Endodermal cell (in vitro differentiated cells): ENCODE measurements around the gene PRKCA. TPM values are rescaled to one million over a fixed set of nuclear protein-coding genes. Genes with fewer than 3 reads are reported as not detected.

Experiments
- DNase-seq: peaks from one replicate; pipeline ENCODE4 v3.0.0-alpha.2; 2017
- H3K27ac ChIP-seq: 2 replicates; pipeline ENCODE4 v1.5.1; 2013; ENCODE audit warnings: mild to moderate bottlenecking, low read depth, low read length, moderate library complexity
- H3K27me3 ChIP-seq: 2 replicates; pipeline ENCODE4 v1.6.1; 2013; ENCODE audit warnings: mild to moderate bottlenecking, low read length, moderate library complexity; ENCODE audit not compliant: insufficient read depth, control insufficient read depth, poor library complexity, severe bottlenecking
- H3K36me3 ChIP-seq: 2 replicates; pipeline ENCODE4 v1.7.0; 2013; ENCODE audit warnings: mild to moderate bottlenecking, low read length, moderate library complexity; ENCODE audit not compliant: control insufficient read depth, insufficient read depth
- H3K4me1 ChIP-seq: one replicate; pipeline ENCODE4 v1.7.0; 2013; ENCODE audit warnings: low read length; ENCODE audit not compliant: control insufficient read depth, insufficient read depth
- H3K4me3 ChIP-seq: 2 replicates; pipeline ENCODE4 v1.5.1; 2013; ENCODE audit warnings: mild to moderate bottlenecking, low read length, moderate library complexity
- H3K9ac ChIP-seq: 2 replicates; pipeline ENCODE4 v1.6.1; 2013; ENCODE audit warnings: mild to moderate bottlenecking, low read length, moderate library complexity; ENCODE audit not compliant: poor library complexity, severe bottlenecking; ENCODE audit errors: extremely low read depth
- H3K9me3 ChIP-seq: 2 replicates; pipeline ENCODE4 v1.6.1; 2013; ENCODE audit warnings: mild to moderate bottlenecking, low read length, moderate library complexity; ENCODE audit not compliant: control insufficient read depth
- H3K27ac Mint-ChIP-seq: 2 replicates; pipeline ENCODE4 v1.8.0; 2020; ENCODE audit warnings: mixed read lengths
- H3K27me3 Mint-ChIP-seq: 2 replicates; pipeline ENCODE4 v1.8.0; 2021; ENCODE audit warnings: mild to moderate bottlenecking, mixed read lengths; ENCODE audit not compliant: insufficient read depth
- H3K36me3 Mint-ChIP-seq: 2 replicates; pipeline ENCODE4 v1.8.0; 2020; ENCODE audit warnings: low read depth, mixed read lengths
- H3K4me1 Mint-ChIP-seq: 2 replicates; pipeline ENCODE4 v1.8.0; 2020; ENCODE audit warnings: mixed read lengths
- H3K4me3 Mint-ChIP-seq: 2 replicates; pipeline ENCODE4 v1.8.0; 2020; ENCODE audit warnings: mild to moderate bottlenecking, moderate library complexity, mixed read lengths
- H3K9me3 Mint-ChIP-seq: 2 replicates; pipeline ENCODE4 v1.8.0; 2020; ENCODE audit warnings: mild to moderate bottlenecking, mixed read lengths
- WGBS, 2 experiments: methylation state at CpG; one replicate each; pipeline versions ENCODE4 v1.1.5 to v1.1.7; 2013; ENCODE audit warnings: missing lambda C conversion rate in 2 of 2, mixed read lengths in 1 of 2; ENCODE audit not compliant: insufficient coverage in 1 of 2, insufficient read length in 1 of 2; 5-methylcytosine and 5-hydroxymethylcytosine counted together
- total RNA-seq, 2 donors: library from RNA; stranded (reverse); fragmentation: NEBNext Ultra II Directional in 1 of 2; extraction: Animal tissue kit (Norgen Biotek cat#: 25700) in 1 of 2; gene quantifications; 2 replicates in 1 of 2; 3 replicates in 1 of 2; pipeline ENCODE4 v1.2.1, GENCODE V29; 2021
- TF ChIP-seq, protein P1 (sequence below): fragments of 200-600 bp; sonication (generic); conservative IDR thresholded peaks from 2 replicates; pipeline ENCODE4 v1.5.0; 2021; ENCODE audit warnings: antibody characterized with exemption, mild to moderate bottlenecking

PRKCA gene
- total RNA-seq, 2 donors from 2014 or later = 8.7 to 14.6 TPM

DNA sequence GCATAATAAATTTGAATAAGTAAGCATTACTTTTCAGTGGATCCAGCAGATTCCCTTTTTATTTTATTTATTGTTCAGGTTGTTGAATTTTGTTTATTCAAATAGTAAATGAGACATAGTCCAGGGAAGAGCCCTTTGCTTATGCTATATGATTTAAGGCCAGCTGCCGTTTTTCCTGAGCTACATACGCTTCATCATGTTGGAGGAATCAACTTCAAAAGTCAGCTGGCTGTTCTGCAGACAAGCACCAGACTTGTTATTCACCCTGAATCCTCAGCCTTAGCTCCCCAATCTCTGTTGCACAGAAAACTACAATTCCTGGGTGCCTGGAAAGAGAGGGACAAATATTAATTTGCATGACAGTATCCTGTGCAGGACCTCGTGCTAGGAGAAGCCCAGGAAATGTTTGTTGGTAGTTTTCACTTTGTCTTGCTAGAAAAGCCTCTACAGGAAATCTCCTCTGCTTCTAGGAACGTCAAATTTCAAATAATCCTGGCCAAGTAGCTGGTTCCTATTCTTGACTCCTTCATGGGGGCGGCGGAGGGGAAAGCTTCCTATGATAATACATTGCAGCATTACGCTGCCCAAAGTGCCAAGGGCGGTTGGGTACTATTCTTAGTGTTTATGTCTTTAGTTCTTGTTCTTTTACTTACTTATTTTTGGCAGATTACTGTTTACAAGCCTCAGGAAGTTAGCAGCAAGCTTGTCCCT is 101.6 kb downstream of the PRKCA start:
- no peaks in the 10 kb centered on the region for H3K9me3 ChIP-seq
- H3K36me3 Mint-ChIP-seq = no peaks in the 10 kb centered on the region
- no peak overlapping the region for H3K4me3 Mint-ChIP-seq
- no peak overlapping the region for H3K4me3 ChIP-seq
- WGBS, 2 experiments = 75 to 80% methylated on average over 6 to 8 of the region's 8 CpGs
- H3K27me3 Mint-ChIP-seq = no peaks in the 10 kb centered on the region
- no peak for DNase-seq
- TF ChIP-seq, protein P1, sequence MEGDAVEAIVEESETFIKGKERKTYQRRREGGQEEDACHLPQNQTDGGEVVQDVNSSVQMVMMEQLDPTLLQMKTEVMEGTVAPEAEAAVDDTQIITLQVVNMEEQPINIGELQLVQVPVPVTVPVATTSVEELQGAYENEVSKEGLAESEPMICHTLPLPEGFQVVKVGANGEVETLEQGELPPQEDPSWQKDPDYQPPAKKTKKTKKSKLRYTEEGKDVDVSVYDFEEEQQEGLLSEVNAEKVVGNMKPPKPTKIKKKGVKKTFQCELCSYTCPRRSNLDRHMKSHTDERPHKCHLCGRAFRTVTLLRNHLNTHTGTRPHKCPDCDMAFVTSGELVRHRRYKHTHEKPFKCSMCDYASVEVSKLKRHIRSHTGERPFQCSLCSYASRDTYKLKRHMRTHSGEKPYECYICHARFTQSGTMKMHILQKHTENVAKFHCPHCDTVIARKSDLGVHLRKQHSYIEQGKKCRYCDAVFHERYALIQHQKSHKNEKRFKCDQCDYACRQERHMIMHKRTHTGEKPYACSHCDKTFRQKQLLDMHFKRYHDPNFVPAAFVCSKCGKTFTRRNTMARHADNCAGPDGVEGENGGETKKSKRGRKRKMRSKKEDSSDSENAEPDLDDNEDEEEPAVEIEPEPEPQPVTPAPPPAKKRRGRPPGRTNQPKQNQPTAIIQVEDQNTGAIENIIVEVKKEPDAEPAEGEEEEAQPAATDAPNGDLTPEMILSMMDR = no peak
- no peak overlapping the region for H3K9ac ChIP-seq
- H3K4me1 ChIP-seq = no peaks in the 10 kb centered on the region
- no peaks in the 10 kb centered on the region for H3K27me3 ChIP-seq
- H3K9me3 Mint-ChIP-seq = no peaks in the 10 kb centered on the region
- H3K4me1 Mint-ChIP-seq = peaks cover 11% of the 10 kb centered on the region
- no peak overlapping the region for H3K27ac ChIP-seq
- H3K36me3 ChIP-seq = no peaks in the 10 kb centered on the region
- no peak overlapping the region for H3K27ac Mint-ChIP-seq

DNA sequence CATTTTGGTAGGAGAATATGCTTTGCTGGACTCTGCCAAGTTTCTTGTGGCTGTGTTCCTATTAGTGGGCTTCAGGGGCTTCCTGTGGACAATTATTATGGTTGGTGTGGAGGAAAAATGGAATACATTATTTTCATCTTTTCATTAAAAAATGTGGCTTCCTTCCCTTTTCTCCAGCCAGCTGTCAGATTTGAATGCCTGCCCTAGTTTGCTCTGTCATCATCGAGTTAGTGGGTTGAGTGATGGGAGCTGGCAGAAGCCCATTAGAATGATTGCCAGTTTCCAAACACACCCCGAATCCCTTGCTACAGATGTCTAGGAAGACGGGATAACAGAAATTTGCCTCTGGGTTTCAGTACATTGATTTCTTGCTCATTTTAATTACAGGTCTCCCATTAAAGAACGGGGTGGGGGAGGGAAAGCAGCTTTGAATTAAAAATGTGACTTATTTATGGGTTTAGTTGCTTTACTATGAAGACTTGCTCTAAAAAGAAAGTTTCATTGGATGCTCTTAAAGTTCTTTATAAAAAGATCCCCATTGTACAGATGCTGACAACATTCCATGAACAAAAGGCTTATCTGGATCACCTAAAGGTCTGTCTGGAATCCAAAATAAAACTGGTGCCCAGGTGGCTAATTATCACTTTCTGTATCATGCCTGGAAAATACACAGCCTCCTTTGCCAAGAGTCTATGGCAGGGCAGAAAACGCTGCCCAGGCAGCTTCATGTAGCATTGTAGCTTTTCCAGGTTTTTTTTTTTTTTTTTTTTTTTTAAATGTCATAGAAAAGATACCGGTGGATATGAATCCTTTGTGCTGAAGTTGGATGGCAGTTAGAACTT is 103.6 kb downstream of the PRKCA start:
- Histone ChIP-seq H3K27ac (no peak overlapping the region), H3K36me3 (no peaks in the 10 kb centered on the region), H3K27me3 (no peaks in the 10 kb centered on the region), H3K4me1 (no peaks in the 10 kb centered on the region), H3K4me3 (no peak overlapping the region), H3K9me3 (no peaks in the 10 kb centered on the region), H3K9ac (no peak overlapping the region)
- H3K27me3 Mint-ChIP-seq = no peaks in the 10 kb centered on the region
- WGBS, 2 experiments = 80 to 87% methylated on average over 1 to 6 of the region's 6 CpGs
- TF ChIP-seq, protein P1 = no peak
- DNase-seq = no peak
- H3K27ac Mint-ChIP-seq = no peak overlapping the region
- H3K36me3 Mint-ChIP-seq = no peaks in the 10 kb centered on the region
- no peaks in the 10 kb centered on the region for H3K9me3 Mint-ChIP-seq
- peaks cover 11% of the 10 kb centered on the region for H3K4me1 Mint-ChIP-seq
- no peak overlapping the region for H3K4me3 Mint-ChIP-seq

DNA sequence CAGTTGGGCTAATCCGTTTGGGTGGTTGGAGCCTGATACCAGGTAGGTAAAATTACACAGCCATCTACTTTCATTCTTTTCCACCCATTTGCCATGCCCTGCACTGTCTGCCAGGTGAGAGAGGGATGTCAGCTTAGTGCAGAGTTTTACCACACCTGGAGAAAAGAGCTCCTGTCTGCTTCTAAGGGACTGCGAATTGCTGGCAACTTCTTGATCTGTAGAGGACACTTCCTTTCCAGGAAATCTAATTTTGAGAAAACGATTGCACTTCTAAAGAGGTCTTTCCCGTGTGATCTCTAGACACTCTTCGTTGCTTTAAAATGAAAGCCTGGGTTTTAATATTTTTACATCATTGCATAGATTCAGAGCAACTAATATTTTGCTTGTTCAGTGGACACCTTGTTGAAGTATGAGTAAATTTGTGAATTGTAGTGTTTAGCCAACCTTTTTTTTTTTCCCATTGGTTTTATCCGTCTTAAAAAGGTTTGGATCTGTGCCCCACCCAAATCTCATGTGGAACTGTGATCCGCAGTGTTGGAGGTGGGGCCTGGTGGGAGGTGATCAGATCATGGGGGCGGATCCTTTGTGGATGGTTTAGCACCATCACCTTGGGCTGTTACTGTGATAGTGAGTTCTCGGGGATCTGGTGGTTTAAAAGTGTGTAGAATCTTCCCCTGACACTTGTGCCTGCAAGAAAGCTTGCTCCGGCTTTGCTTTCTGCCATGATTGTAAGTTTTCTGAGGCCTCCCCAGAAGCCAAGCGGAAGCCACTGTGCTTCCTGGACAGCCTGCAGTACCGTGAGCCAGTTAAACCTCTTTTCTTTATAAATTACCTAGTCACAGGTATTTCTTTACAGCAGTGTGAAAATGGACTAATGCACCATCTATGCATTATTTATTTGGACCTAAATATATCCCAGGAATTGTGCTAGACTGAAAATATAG is 104.6 kb downstream of the PRKCA start:
- no peaks in the 10 kb centered on the region for H3K9me3 Mint-ChIP-seq
- no peaks in the 10 kb centered on the region for H3K36me3 ChIP-seq
- H3K27ac ChIP-seq = no peak overlapping the region
- H3K36me3 Mint-ChIP-seq = no peaks in the 10 kb centered on the region
- no peak overlapping the region for H3K9ac ChIP-seq
- H3K27me3 Mint-ChIP-seq = no peaks in the 10 kb centered on the region
- peaks cover 11% of the 10 kb centered on the region for H3K4me1 Mint-ChIP-seq
- DNase-seq = no peak
- 87 to 93% methylated on average over 6 to 12 of the region's 12 CpGs for WGBS, 2 experiments
- no peaks in the 10 kb centered on the region for H3K27me3 ChIP-seq
- no peaks in the 10 kb centered on the region for H3K9me3 ChIP-seq
- H3K4me1 ChIP-seq = no peaks in the 10 kb centered on the region
- no peak overlapping the region for H3K4me3 Mint-ChIP-seq
- TF ChIP-seq, protein P1 = no peak
- no peak overlapping the region for H3K4me3 ChIP-seq
- H3K27ac Mint-ChIP-seq = no peak overlapping the region
